ENCODE measurements around the gene SLC15A4. TPM values are rescaled to one million over a fixed set of nuclear protein-coding genes. Genes with fewer than 3 reads are reported as not detected.

SLC15A4 gene
- total RNA-seq, 2 experiments from 2014 or later, result 53.3 to 87.3 TPM

GRCh38 chr12:128754275-128754674, 69.5 kb downstream of the SLC15A4 start:
- no peak overlapping the region for H3K4me3 ChIP-seq (ENCODE audit: low read depth, low read length, poor library complexity, severe bottlenecking)
- H3K4me2 ChIP-seq (ENCODE audit: low read length), result no peak overlapping the region
- ChIA-PET POLR2A (no interaction called here), CTCF (ENCODE audit: unreplicated experiment) (no interaction called here)
- H4K20me1 ChIP-seq (ENCODE audit: insufficient read depth, low read length), result no peaks in the 10 kb centered on the region
- no peaks in the 10 kb centered on the region for H3K9me2 ChIP-seq (ENCODE audit: insufficient read depth, low read length)
- H3K9me3 ChIP-seq (ENCODE audit: low read length), result no peaks in the 10 kb centered on the region
- no TSS peak for BruUV-seq (replicated peaks)
- intact Hi-C loops (cut with micrococcal nuclease; ENCODE audit: unreplicated experiment), result no loop called here
- no peaks in the 10 kb centered on the region for H3K79me2 ChIP-seq (ENCODE audit: insufficient read depth, low read depth, low read length)
- H3K36me3 ChIP-seq (ENCODE audit: insufficient read depth, low read length), result no peaks in the 10 kb centered on the region
- no peak overlapping the region for H2AFZ ChIP-seq (ENCODE audit: low read length)
- H3K27ac ChIP-seq (ENCODE audit: low read depth, low read length, poor library complexity, severe bottlenecking), result no peak overlapping the region
- H3K4me1 ChIP-seq (ENCODE audit: insufficient read depth, low read length, poor library complexity, severe bottlenecking), result no peaks in the 10 kb centered on the region
- DNase-seq (ENCODE audit: low spot score), result no peak
- TF ChIP-seq EZH2phosphoT487 (IDR thresholded peaks at IDR 0.05; ENCODE audit: borderline replicate concordance, low read depth, low read length) (no peak), CTCF (conservative IDR thresholded peaks at IDR 0.05; ENCODE audit: low read length) (no peak)

- no peak overlapping the region for H3K4me3 ChIP-seq (ENCODE audit: low read depth, low read length, poor library complexity, severe bottlenecking)
- TF ChIP-seq EZH2phosphoT487 (IDR thresholded peaks at IDR 0.05; ENCODE audit: borderline replicate concordance, low read depth, low read length), result no peak
- TF ChIP-seq CTCF (conservative IDR thresholded peaks at IDR 0.05; ENCODE audit: low read length), result no peak
- no peaks in the 10 kb centered on the region for H3K79me2 ChIP-seq (ENCODE audit: insufficient read depth, low read depth, low read length)
- H3K4me2 ChIP-seq (ENCODE audit: low read length), result no peak overlapping the region
- H3K36me3 ChIP-seq (ENCODE audit: insufficient read depth, low read length), result no peaks in the 10 kb centered on the region
- H4K20me1 ChIP-seq (ENCODE audit: insufficient read depth, low read length), result no peaks in the 10 kb centered on the region
- no peaks in the 10 kb centered on the region for H3K9me3 ChIP-seq (ENCODE audit: low read length)
- no peak overlapping the region for H3K27ac ChIP-seq (ENCODE audit: low read depth, low read length, poor library complexity, severe bottlenecking)
- no peaks in the 10 kb centered on the region for H3K9me2 ChIP-seq (ENCODE audit: insufficient read depth, low read length)
- no peak for DNase-seq (ENCODE audit: low spot score)
- intact Hi-C loops (cut with micrococcal nuclease; ENCODE audit: unreplicated experiment), result no loop called here
- no peaks in the 10 kb centered on the region for H3K4me1 ChIP-seq (ENCODE audit: insufficient read depth, low read length, poor library complexity, severe bottlenecking)
- CTCF ChIA-PET (ENCODE audit: unreplicated experiment), result no interaction called here
- H2AFZ ChIP-seq (ENCODE audit: low read length), result no peak overlapping the region
- no TSS peak for BruUV-seq (replicated peaks)
- POLR2A ChIA-PET, result interaction anchor here (0.7 kb wide), 1 partner anchor 903 kb away, joined by 3 read pairs; no protein-coding TSS in a partner anchor
Observed at GRCh38 chr12:128753438-128753837, 70.3 kb downstream of the SLC15A4 start.

- Histone ChIP-seq H4K20me1 (ENCODE audit: insufficient read depth, low read length) (no peaks in the 10 kb centered on the region), H2AFZ (ENCODE audit: low read length) (no peak overlapping the region), H3K36me3 (ENCODE audit: insufficient read depth, low read length) (no peaks in the 10 kb centered on the region), H3K79me2 (ENCODE audit: insufficient read depth, low read depth, low read length) (no peaks in the 10 kb centered on the region), H3K27ac (ENCODE audit: low read depth, low read length, poor library complexity, severe bottlenecking) (no peak overlapping the region), H3K4me2 (ENCODE audit: low read length) (no peak overlapping the region), H3K4me1 (ENCODE audit: insufficient read depth, low read length, poor library complexity, severe bottlenecking) (no peaks in the 10 kb centered on the region), H3K4me3 (ENCODE audit: low read depth, low read length, poor library complexity, severe bottlenecking) (no peak overlapping the region), H3K9me3 (ENCODE audit: low read length) (no peaks in the 10 kb centered on the region), H3K9me2 (ENCODE audit: insufficient read depth, low read length) (no peaks in the 10 kb centered on the region)
- no peak for DNase-seq (ENCODE audit: low spot score)
- CTCF ChIA-PET (ENCODE audit: unreplicated experiment), result no interaction called here
- POLR2A ChIA-PET, result no interaction called here
- TF ChIP-seq CTCF (conservative IDR thresholded peaks at IDR 0.05; ENCODE audit: low read length), result no peak
- no peak for TF ChIP-seq EZH2phosphoT487 (IDR thresholded peaks at IDR 0.05; ENCODE audit: borderline replicate concordance, low read depth, low read length)
- BruUV-seq (replicated peaks), result no TSS peak
- intact Hi-C loops (cut with micrococcal nuclease; ENCODE audit: unreplicated experiment), result no loop called here
Observed at GRCh38 chr12:128752386-128752785, 71.4 kb downstream of the SLC15A4 start.
